Right renal pelvis (tissue), 4 donors: Measurements from ENCODE around the gene OMP. TPM values are rescaled to one million over a fixed set of nuclear protein-coding genes. Genes with fewer than 3 reads are reported as not detected.

ENCODE experiments used
- DNase-seq, 4 donors: peaks; one replicate each; pipeline ENCODE4 v3.0.0-alpha.2; 2013; ENCODE audit warnings: low read depth in 4 of 4, low spot score in 3 of 4, missing footprints in 1 of 4
- polyA plus RNA-seq, 4 donors: library from polyadenylated mRNA; unstranded; fragments of 120-200 nt; gene quantifications; one replicate each; pipeline ENCODE4 v1.2.1, GENCODE V29; 2013; ENCODE audit not compliant: insufficient read length in 4 of 4

Gene OMP
- polyA plus RNA-seq, 4 donors, result 0.18 TPM; not detected in 3

- no peak for DNase-seq
Observed at GRCh38 chr11:77068457-77069335, 33.9 kb upstream of the OMP start.

- DNase-seq, result no peak
Observed at GRCh38 chr11:77069336-77069968, 33.2 kb upstream of the OMP start.

GRCh38 chr11:77069969-77070582 lies 32.6 kb upstream of the OMP start:
- DNase-seq, result no peak

- no peak for DNase-seq
Observed at GRCh38 chr11:77071077-77071476, 31.6 kb upstream of the OMP start.

- DNase-seq, result no peak
Observed at GRCh38 chr11:77071671-77072605, 30.7 kb upstream of the OMP start.

- no peak for DNase-seq
Observed at GRCh38 chr11:77072851-77073327, 29.8 kb upstream of the OMP start.

GRCh38 chr11:77073328-77074001 lies 29.2 kb upstream of the OMP start:
- peak; percentile 53 to 75 (median 68) for DNase-seq

GRCh38 chr11:77074205-77074604 lies 28.4 kb upstream of the OMP start:
- no peak for DNase-seq

GRCh38 chr11:77074626-77075221 lies 27.9 kb upstream of the OMP start:
- no peak for DNase-seq

GRCh38 chr11:77075425-77075905 lies 27.2 kb upstream of the OMP start:
- DNase-seq, result no peak

- DNase-seq, result no peak
Observed at GRCh38 chr11:77079666-77080065, 23.0 kb upstream of the OMP start.

GRCh38 chr11:77080643-77081210 lies 21.9 kb upstream of the OMP start:
- DNase-seq, result no peak

- DNase-seq, result no peak
Observed at GRCh38 chr11:77081381-77081851, 21.2 kb upstream of the OMP start.

GRCh38 chr11:77081976-77082836 lies 20.4 kb upstream of the OMP start:
- no peak for DNase-seq

- DNase-seq, result no peak
Observed at GRCh38 chr11:77082838-77083565, 19.6 kb upstream of the OMP start.

- DNase-seq, result no peak
Observed at GRCh38 chr11:77083566-77084245, 18.9 kb upstream of the OMP start.
